ENCODE measurements around the gene ABCA4. TPM values are rescaled to one million over a fixed set of nuclear protein-coding genes. Genes with fewer than 3 reads are reported as not detected.

ABCA4 gene
- polyA plus RNA-seq, 6 donors from 2014 or later, result not detected

DNA sequence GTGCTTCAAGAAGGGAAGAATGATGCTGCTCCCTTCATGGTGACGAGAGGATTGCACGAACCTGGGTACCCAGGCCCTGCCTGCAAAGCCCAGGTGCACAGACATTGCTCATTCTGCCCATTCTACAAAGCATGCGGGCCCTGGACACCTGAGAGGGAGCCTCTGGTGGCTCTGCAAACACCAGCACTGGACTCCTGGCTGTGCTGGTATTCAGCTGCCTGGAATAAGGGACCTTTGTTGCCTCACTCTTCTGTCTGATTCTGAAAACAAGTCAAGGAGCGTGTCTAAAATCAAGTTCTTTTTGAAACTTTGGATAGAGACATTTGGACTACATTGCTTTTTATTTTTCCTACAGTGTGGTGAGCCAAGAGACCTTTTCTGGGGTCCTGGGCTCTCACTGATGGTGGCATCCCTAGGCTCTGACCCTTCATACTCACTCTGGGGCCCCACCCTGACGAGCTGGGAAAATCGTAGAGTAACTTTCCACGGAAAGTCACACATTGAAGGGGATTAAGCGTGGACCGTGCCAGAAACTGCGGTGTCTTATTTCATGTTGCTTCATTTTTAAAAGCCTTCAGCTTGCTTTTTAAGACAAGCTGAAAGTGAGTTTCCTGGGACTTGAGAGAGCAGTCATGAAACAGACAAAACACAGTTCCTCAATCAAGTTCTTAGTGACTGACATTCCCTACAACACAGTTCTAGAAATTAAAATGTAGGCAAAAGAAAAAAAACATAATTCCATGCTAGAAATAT is 24.0 kb downstream of the ABCA4 start:
- no peak overlapping the region for H3K27ac Mint-ChIP-seq
- no peak overlapping the region for H3K4me3 Mint-ChIP-seq
- no peak for DNase-seq
- H3K36me3 Mint-ChIP-seq, result no peaks in the 10 kb centered on the region
- ATAC-seq (ENCODE audit: low read depth in 2 of 2), result no peak
- peaks cover 4 to 16% (median 14%) of the 10 kb centered on the region in 3 donors for H3K4me1 Mint-ChIP-seq
- H3K9me3 Mint-ChIP-seq, result no peaks in the 10 kb centered on the region
- H3K27me3 Mint-ChIP-seq, result peaks cover 17 to 20% (median 19%) of the 10 kb centered on the region in 3 donors

DNA sequence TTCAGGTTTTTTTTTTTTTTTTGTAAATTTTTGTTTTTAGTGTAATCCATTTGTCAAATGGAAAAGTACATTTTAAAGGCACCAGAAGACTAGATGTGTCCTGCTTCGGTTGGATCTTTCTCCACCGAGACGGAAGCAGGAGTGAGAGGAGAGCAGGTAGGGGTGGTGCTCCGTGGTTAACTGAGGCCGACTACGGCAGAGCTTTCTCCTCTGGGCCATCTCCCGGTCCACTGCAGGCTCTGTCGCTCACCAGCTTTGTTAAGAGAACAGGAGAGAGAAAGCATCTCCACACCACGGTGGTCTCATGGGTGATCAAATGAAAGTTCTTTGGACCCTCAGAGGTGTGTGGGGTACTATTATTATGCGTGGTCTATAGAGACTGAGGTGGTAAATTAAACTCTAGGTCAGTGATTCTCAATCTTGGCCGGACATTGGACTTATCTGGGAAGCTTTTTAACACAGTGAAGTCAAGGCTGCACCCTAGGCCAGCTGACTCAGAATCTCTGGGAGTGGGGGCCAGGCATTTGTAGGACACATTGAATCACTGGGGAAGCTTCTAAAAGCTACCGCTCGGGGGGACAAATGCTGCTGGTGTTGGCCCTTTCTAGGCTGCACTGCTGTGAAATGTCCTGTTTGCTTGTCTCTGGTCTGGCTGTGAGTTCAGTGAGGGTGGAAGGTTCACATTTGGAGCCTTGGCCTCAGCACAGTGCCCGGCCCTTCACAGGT is 25.0 kb downstream of the ABCA4 start:
- H3K27me3 Mint-ChIP-seq, result peaks cover 18 to 20% (median 18%) of the 10 kb centered on the region in 3 donors
- DNase-seq (no peak), ATAC-seq (ENCODE audit: low read depth in 2 of 2) (no peak)
- H3K4me3 Mint-ChIP-seq, result no peak overlapping the region
- peaks cover 5 to 16% (median 16%) of the 10 kb centered on the region in 3 donors for H3K4me1 Mint-ChIP-seq
- H3K27ac Mint-ChIP-seq, result peak overlapping the region in 1 of 6 donors; percentile 12
- H3K9me3 Mint-ChIP-seq, result no peaks in the 10 kb centered on the region
- H3K36me3 Mint-ChIP-seq, result no peaks in the 10 kb centered on the region

- Mint-ChIP-seq H3K4me1 (peaks cover 5 to 16% (median 16%) of the 10 kb centered on the region in 3 donors), H3K4me3 (no peak overlapping the region), H3K27ac (no peak overlapping the region), H3K27me3 (peaks cover 15 to 21% (median 19%) of the 10 kb centered on the region in 3 donors), H3K9me3 (peaks cover 0 to 1% (median 0%) of the 10 kb centered on the region in 7 donors), H3K36me3 (no peaks in the 10 kb centered on the region)
- DNase-seq (no peak), ATAC-seq (ENCODE audit: low read depth in 2 of 2) (no peak)
Measured at GRCh38 chr1:94095112-94095637, 25.8 kb downstream of the ABCA4 start.

GRCh38 chr1:94094469-94095111 is 26.4 kb downstream of the ABCA4 start:
- Mint-ChIP-seq H3K27me3 (peaks cover 11 to 20% (median 15%) of the 10 kb centered on the region in 3 donors), H3K36me3 (no peaks in the 10 kb centered on the region), H3K4me1 (peaks cover 5 to 16% (median 16%) of the 10 kb centered on the region in 3 donors), H3K27ac (peak overlapping the region in 1 of 6 donors; percentile 36), H3K4me3 (no peak overlapping the region), H3K9me3 (peaks cover 0 to 1% (median 0%) of the 10 kb centered on the region in 7 donors)
- DNase-seq, result no peak
- ATAC-seq (ENCODE audit: low read depth in 2 of 2), result no peak

DNA sequence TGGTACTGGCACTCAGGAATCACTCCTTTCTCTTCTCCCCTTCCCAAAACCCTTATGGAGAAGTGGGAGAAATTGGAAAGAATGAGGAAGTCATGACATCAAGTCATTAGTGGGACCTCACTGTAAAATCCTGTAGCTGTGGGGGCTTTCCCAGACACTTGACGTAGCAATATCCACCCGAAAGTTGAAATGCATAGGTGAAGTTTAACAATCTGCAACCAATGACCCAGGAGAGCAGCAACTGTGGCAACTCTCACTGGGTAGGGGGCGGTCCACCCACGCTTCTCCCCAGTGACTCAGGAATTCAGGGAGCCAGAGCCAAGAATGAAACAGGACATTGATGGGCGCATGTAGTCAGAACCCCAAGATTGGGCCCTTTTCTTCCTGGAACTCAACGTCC is 27.0 kb downstream of the ABCA4 start:
- no peak for DNase-seq

DNA sequence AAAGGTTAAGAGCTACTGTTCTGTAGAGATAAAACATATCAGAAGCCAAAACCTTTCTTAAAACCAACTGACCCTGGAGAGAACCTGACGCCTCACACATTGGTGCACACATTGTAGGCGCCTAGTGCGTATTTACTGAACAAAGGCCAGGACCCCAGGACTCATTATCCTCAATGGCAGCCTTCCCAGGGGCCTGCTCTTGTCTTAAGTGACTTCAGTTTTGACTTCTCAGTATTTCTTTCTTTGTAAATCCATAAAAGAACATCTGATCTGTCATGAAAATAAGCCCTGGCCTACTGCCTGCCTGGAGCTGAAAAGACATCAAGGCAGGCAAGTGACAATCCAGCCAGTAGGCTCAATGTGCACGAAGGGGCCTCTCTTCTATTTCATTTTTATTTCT is 27.6 kb downstream of the ABCA4 start:
- Mint-ChIP-seq H3K36me3 (no peaks in the 10 kb centered on the region), H3K27ac (no peak overlapping the region), H3K9me3 (peaks cover 0 to 1% (median 0%) of the 10 kb centered on the region in 7 donors)

More for the DNA sequence above, 27.0 kb downstream of the ABCA4 start:
- ATAC-seq (ENCODE audit: low read depth in 2 of 2), result no peak
- H3K9me3 Mint-ChIP-seq, result peaks cover 0 to 1% (median 0%) of the 10 kb centered on the region in 7 donors
- no peak overlapping the region for H3K27ac Mint-ChIP-seq
- no peak overlapping the region for H3K4me3 Mint-ChIP-seq
- H3K4me1 Mint-ChIP-seq, result peaks cover 5 to 16% (median 16%) of the 10 kb centered on the region in 3 donors
- H3K27me3 Mint-ChIP-seq, result peaks cover 11 to 20% (median 15%) of the 10 kb centered on the region in 3 donors
- no peaks in the 10 kb centered on the region for H3K36me3 Mint-ChIP-seq

DNA sequence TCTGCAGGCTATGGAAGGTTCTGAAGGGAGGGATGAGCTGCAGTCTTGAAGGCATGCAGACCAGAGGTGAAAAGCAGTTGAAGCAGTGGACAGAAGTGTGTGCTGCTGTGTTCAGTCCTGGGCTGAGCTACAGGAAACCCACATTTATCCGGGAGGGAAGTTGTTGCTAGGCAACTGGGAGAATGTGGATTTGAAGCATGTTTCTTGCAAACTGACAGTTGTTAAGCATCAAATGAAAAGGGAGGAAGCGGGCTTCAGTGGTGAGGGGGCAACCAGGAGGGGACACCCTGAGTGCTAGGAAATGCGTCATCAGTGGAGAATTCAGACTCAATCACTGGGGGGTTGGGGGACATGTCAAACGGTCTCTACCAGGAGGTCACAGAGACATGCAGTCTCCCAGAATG is 28.7 kb downstream of the ABCA4 start:
- ATAC-seq (ENCODE audit: low read depth in 2 of 2), result no peak

More for the DNA sequence above, 27.6 kb downstream of the ABCA4 start:
- Mint-ChIP-seq H3K27me3 (peaks cover 11 to 20% (median 15%) of the 10 kb centered on the region in 3 donors), H3K4me1 (peaks cover 5 to 16% (median 16%) of the 10 kb centered on the region in 3 donors), H3K4me3 (no peak overlapping the region)
- DNase-seq (no peak), ATAC-seq (ENCODE audit: low read depth in 2 of 2) (no peak)

GRCh38 chr1:94090761-94091160 is 30.2 kb downstream of the ABCA4 start:
- peaks cover 5 to 16% (median 16%) of the 10 kb centered on the region in 3 donors for H3K4me1 Mint-ChIP-seq
- peaks cover 11 to 24% (median 15%) of the 10 kb centered on the region in 3 donors for H3K27me3 Mint-ChIP-seq
- no peaks in the 10 kb centered on the region for H3K36me3 Mint-ChIP-seq
- H3K4me3 Mint-ChIP-seq, result no peak overlapping the region
- no peak for ATAC-seq (ENCODE audit: low read depth in 2 of 2)
- no peak for DNase-seq
- no peak overlapping the region for H3K27ac Mint-ChIP-seq
- H3K9me3 Mint-ChIP-seq, result peaks cover 0 to 1% (median 0%) of the 10 kb centered on the region in 7 donors

More for the DNA sequence above, 28.7 kb downstream of the ABCA4 start:
- no peak for DNase-seq
- peaks cover 0 to 1% (median 0%) of the 10 kb centered on the region in 7 donors for H3K9me3 Mint-ChIP-seq
- no peaks in the 10 kb centered on the region for H3K36me3 Mint-ChIP-seq
- H3K27me3 Mint-ChIP-seq, result peaks cover 11 to 20% (median 15%) of the 10 kb centered on the region in 3 donors
- H3K4me1 Mint-ChIP-seq, result peaks cover 5 to 16% (median 16%) of the 10 kb centered on the region in 3 donors
- no peak overlapping the region for H3K4me3 Mint-ChIP-seq
- no peak overlapping the region for H3K27ac Mint-ChIP-seq

- no peak for ATAC-seq (ENCODE audit: low read depth in 2 of 2)
- H3K27me3 Mint-ChIP-seq, result peaks cover 3 to 25% (median 13%) of the 10 kb centered on the region in 3 donors
- no peak overlapping the region for H3K4me3 Mint-ChIP-seq
- no peaks in the 10 kb centered on the region for H3K36me3 Mint-ChIP-seq
- no peak overlapping the region for H3K27ac Mint-ChIP-seq
- no peak for DNase-seq
- H3K4me1 Mint-ChIP-seq, result peaks cover 3 to 7% (median 4%) of the 10 kb centered on the region in 3 donors
- peaks cover 0 to 1% (median 0%) of the 10 kb centered on the region in 7 donors for H3K9me3 Mint-ChIP-seq
Measured at GRCh38 chr1:94087193-94087592, 33.8 kb downstream of the ABCA4 start.

DNA sequence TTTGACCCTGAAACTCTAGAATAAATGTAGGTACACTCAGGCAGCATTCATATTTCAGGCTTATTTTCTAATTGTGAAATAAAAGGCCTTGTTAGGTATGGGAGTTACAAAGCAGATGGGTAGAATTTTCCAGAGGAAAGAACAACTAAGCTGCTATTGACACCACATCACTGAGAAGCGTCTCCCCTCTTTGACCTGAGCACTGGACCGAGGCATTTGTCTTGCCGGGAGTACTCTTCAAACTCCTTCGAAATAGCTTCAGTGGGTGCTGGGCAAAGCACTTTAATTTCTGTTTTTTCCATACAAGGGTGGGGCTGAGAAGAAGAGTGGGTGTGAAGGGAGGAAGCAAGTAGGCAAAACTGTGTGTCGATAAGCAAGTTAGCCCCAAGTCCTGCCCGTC is 36.4 kb downstream of the ABCA4 start:
- no peak overlapping the region for H3K27ac Mint-ChIP-seq
- ATAC-seq (ENCODE audit: low read depth in 2 of 2) (no peak), DNase-seq (no peak)
- peaks cover 0 to 5% (median 0%) of the 10 kb centered on the region in 3 donors for H3K4me1 Mint-ChIP-seq
- H3K4me3 Mint-ChIP-seq, result no peak overlapping the region
- no peaks in the 10 kb centered on the region for H3K36me3 Mint-ChIP-seq
- peaks cover 0 to 8% (median 0%) of the 10 kb centered on the region in 3 donors for H3K27me3 Mint-ChIP-seq
- H3K9me3 Mint-ChIP-seq, result no peaks in the 10 kb centered on the region

GRCh38 chr1:94084085-94084484 is 36.9 kb downstream of the ABCA4 start:
- no peaks in the 10 kb centered on the region for H3K9me3 Mint-ChIP-seq
- peaks cover 0 to 5% (median 0%) of the 10 kb centered on the region in 3 donors for H3K4me1 Mint-ChIP-seq
- H3K27me3 Mint-ChIP-seq, result peaks cover 0 to 8% (median 0%) of the 10 kb centered on the region in 3 donors
- no peak overlapping the region for H3K27ac Mint-ChIP-seq
- H3K36me3 Mint-ChIP-seq, result no peaks in the 10 kb centered on the region
- DNase-seq, result no peak
- H3K4me3 Mint-ChIP-seq, result no peak overlapping the region
- no peak for ATAC-seq (ENCODE audit: low read depth in 2 of 2)

DNA sequence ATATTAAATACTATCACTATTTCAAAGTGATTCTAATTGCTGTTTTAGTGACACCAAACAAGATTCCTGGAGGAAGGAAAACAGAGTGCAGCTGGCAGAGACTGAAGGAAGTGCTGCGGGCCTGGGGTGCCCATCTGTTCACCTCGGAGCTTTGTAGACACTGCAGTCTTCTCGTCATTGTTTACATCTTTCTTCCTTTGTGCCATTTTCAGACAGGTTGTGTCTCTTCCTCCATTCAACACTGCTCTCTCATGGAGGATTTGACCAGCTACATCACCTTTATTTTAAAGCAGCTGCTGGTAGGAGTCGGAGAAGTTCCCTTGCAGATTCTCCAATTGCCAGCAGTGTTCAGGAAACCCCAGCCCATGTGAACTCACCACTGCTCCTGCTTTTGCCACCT is 37.3 kb downstream of the ABCA4 start:
- H3K36me3 Mint-ChIP-seq, result no peaks in the 10 kb centered on the region
- no peak for ATAC-seq (ENCODE audit: low read depth in 2 of 2)
- no peak overlapping the region for H3K27ac Mint-ChIP-seq
- H3K4me3 Mint-ChIP-seq, result no peak overlapping the region
- H3K4me1 Mint-ChIP-seq, result peaks cover 0 to 5% (median 0%) of the 10 kb centered on the region in 3 donors
- H3K9me3 Mint-ChIP-seq, result no peaks in the 10 kb centered on the region
- no peak for DNase-seq
- H3K27me3 Mint-ChIP-seq, result peaks cover 0 to 8% (median 0%) of the 10 kb centered on the region in 3 donors

Data from naive B cell (primary cell).